Neural cell (in vitro differentiated cells): ENCODE data around the gene KCNK10.

ENCODE experiments used
- CTCF ChIP-seq: fragments of 450-650 bp; IDR thresholded peaks from 2 replicates; pipeline ENCODE4 v1.5.1; 2014; ENCODE audit warnings: antibody characterized with exemption, mild to moderate bottlenecking, moderate library complexity; ENCODE audit not compliant: poor library complexity, severe bottlenecking
- EP300 ChIP-seq: fragments of 450-650 bp; conservative IDR thresholded peaks from 2 replicates; pipeline ENCODE4 v1.6.1; 2014; ENCODE audit warnings: antibody characterized with exemption, mild to moderate bottlenecking, moderate library complexity; ENCODE audit not compliant: poor library complexity, severe bottlenecking
- EZH2 ChIP-seq: fragments of 200-600, 300-800 bp; shearing (Covaris generic), sonication (generic); IDR thresholded peaks from 2 replicates; pipeline ENCODE4 v1.6.1; 2014; ENCODE audit warnings: antibody characterized with exemption, low read length, borderline replicate concordance, mild to moderate bottlenecking; ENCODE audit not compliant: insufficient read depth, poor library complexity, severe bottlenecking
- MXI1 ChIP-seq: fragments of 450-650 bp; conservative IDR thresholded peaks from 2 replicates; pipeline ENCODE4 v1.6.1; 2014; ENCODE audit warnings: antibody characterized with exemption, mild to moderate bottlenecking; ENCODE audit not compliant: poor library complexity, severe bottlenecking
- POLR2AphosphoS5 ChIP-seq: IDR thresholded peaks from 2 replicates; pipeline ENCODE4 v1.6.1; 2012
- REST ChIP-seq: IDR thresholded peaks from 2 replicates; pipeline ENCODE4 v1.6.1; 2012; ENCODE audit warnings: borderline replicate concordance
- SMC3 ChIP-seq: fragments of 450-650 bp; conservative IDR thresholded peaks from 2 replicates; pipeline ENCODE4 v1.6.1; 2014; ENCODE audit warnings: antibody characterized with exemption, mild to moderate bottlenecking, moderate library complexity; ENCODE audit not compliant: poor library complexity
- TAF1 ChIP-seq: IDR thresholded peaks from 2 replicates; pipeline ENCODE4 v1.6.1; 2012; ENCODE audit warnings: low read depth

DNA sequence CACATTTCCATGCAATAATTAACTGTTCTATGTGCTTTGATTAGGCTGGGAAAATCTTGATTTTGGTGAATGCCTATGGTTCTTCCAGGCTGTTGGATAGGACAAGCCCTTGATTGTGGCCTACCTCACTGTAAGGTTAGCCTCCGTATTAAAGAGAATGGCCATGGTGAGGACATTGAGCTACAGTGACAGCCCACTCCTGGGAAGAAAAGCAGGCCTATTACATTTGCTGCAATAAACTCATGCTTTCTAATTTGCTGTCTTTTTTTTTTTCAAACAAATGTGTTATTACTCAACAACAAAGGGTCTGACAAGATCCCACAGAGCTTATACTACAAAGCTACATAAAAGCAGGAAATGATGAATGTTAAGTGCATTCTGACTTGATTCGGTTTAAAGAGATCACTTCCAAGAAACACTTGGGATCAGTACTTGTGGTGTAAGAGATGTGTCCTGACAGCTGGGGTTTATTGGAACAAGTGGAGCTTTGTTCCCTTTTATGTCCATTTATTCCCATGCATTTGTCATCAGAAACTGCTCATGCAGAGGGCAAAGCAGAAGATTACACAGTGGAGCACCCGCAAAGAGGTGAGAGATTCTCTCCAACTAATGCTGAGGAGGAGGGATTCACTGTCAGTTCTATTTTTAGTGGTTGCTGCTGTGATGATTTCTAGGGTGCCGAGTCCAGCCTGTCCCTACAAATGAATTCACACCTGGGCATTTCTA is 29.1 kb upstream of the KCNK10 start:
- no peak for TF ChIP-seq CTCF
- peak; percentile 49 for TF ChIP-seq EP300
- no peak for TF ChIP-seq EZH2
- TF ChIP-seq POLR2AphosphoS5, result peak; percentile 68
- no peak for TF ChIP-seq TAF1
- no peak for TF ChIP-seq SMC3
- no peak for TF ChIP-seq MXI1
- peak; percentile 47 for TF ChIP-seq REST
